NCI-H2171 (cell line): ENCODE data around the gene MANEAL.

Experiments used
- DNase-seq: peaks from one replicate; lab custom pipeline; 2025; lab: John Stamatoyannopoulos, UW

The MANEAL gene

DNA sequence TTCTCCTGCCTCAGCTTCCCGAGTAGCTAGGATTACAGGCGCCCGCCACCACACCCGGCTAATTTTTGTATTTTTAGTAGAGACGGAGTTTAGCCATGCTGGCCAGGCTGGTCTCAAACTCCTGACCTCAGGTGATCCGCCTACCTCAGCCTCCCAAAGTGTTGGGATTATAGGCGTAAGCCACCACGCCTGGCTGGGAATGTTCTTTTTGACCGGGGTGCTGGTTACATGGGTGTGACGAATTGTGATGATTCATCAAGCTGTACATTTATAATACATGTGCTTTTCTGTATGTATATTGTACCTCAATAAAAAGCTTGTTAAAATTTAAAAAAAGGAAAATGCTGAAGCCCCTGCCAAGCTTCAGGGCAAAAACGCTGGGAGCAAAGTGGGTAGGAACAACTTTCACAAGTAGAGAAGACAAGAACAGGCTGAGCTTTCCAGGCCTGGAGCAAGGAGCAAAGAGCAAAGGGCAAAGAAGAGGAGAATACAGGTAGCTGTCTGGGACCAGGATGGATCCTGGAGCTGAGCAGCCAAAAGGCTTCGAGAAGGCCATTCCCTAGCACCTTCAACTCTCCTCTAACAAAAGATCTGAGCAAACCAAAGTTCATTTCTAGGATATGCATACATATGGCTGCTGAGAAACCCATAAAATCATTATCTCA is 34.9 kb downstream of the MANEAL start:
- DNase-seq: no peak

DNA sequence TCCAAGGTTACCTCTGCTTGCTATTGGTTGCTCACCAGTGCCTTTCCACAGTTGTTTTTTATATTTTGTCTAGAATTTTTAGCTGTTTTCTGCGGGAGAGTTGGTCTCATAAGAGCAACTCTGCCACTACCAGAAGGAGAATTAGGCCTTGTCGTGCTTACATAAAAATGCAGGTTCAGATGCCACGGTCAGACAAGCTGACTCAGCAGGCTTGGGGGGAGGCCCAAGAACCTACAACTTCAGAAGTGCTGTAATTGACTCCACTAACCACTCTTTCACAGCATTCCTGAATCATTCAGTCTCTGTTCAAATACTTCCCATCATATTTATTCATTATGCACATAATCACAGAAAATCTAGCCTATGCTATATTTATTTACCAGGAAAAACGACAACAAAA is 37.5 kb downstream of the MANEAL start:
- no peak for DNase-seq

DNA sequence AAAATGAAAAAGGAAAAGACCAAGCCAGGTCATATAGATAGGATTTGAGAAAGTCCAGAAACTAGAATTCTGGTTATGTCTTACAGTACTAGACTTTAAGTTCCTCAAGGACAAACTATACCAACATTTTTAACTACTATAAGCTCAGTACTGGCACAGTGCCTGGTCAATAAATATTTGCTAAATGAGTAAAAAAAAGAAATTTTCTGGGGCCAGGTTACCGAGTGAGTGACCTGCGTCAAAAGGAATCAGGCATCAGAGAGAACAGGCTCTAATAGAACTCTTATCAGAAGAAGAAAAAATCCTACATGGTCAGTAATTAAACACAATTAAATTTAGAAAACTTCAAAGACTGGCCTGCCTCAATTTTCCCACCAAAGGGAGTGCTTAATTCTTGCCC is 38.2 kb downstream of the MANEAL start:
- DNase-seq: no peak

DNA sequence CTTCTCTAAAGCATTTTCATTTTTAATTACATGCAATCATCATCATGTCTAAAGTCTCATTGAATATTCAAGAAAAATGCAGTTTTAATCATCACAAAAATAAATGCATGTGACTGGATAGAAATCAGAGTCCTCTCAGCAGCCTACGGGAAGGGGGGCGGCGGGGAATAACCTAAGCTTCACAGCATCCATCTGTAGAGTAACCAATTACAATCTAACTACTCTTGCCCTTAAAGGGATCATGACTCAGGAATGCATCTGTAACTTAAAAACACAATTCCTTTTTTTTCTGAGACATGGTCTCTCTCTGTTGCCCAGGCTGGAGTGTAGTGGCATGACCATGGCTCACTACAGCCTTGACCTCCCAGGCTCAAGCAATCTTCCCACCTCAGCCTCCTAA is 43.1 kb downstream of the MANEAL start:
- DNase-seq: no peak

DNA sequence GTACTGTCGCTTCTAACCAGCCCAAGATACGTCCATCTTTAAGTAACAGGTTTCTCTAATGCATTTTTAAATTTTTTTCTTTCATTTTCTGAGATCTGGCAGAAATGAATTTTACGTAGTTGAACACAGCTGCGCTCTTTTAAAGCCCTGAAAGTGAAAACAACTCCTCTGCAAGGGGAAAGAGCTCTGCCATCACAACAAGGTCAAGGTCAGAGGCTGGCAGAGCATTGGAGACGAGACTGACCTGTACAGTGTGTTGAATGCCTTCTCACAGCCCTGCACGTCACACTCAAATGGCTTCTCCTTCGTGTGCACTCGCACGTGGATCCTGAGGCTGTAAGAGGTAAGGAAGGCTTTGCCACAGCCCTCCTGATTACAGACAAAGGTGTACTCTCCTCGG is 46.0 kb downstream of the MANEAL start:
- no peak for DNase-seq

DNA sequence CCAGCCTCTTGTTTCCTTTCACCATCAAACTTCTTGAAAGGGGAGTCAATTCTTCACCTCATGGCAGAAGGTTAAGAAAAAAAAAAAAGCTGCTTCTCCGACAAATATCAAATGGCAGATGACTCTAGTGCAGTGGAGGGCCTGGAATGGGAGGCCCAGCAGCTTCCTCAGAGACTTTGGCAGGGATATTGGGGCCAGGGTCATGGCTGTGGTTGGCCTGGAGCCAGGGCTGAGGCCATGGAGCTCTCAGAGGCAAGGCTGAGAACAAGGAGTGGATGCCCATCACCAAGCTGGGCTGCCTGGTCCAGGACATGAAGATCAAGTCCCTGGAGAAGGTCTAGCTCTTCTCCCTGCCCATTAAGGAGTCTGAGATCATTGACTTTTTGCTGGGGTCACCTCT is 47.1 kb downstream of the MANEAL start:
- no peak for DNase-seq

DNA sequence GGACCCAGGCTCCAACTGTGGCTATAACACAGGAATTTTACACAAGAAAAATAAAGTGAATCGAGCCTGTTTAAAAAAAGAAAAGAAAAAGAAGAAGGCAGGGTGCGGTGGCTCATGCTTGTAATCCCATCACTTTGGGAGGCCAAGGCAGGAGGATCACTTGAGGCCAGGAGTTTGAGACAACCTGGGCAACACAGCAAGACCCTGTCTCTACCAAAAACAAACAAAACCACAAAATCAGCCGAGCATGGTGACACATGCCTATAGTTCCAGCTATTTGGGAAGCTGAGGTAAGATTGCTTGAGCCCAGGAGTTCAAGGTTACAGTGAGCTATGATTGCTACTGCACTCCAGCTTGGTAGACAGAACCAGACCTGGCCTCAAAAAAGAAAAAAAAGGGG is 48.0 kb downstream of the MANEAL start:
- no peak for DNase-seq

DNA sequence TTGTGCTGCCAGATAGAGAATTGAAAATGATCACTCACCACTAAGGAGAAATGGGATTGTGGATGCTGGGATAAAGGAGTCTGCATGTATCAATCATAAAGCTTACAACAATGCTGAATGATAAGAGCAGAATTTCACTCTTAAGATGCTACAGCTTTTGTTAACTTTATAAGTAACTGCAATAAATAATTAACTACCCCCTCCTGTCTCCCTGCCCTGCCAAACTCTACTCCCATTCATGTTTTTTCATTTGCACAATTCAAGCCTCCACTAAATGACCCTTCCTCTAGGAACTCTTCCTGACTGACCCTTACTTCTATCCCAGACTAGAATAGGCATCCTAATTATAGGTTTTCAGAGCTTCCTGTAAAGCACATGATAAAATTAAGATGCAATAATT is 50.9 kb downstream of the MANEAL start:
- DNase-seq: no peak

DNA sequence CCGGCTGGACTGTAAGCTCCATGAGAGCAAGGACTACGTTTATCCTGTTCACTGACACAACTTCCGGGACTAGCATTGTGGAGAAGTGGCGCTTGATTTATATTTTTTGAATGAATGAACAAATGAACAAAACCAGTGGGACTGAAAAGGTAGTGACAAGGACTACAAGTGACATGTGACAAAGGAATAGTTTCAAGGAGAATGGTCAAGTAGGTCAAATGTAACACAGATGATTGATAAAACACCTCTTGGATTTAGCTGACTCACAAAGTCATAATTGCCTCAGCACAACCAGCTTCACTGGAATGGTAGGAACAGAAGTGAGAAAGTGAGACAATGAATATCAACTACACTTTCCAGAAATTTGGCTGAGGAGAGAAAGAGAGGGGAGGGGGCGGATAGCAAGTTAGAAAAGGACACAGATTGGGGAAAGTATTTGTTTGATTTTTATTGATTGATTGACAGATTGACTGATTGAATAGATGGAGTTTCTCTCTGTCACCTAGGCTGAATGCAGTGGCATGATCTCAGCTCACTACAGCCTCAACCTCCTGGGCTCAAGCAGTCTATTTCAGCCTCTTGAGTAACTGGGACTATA is 51.5 kb downstream of the MANEAL start:
- no peak for DNase-seq

DNA sequence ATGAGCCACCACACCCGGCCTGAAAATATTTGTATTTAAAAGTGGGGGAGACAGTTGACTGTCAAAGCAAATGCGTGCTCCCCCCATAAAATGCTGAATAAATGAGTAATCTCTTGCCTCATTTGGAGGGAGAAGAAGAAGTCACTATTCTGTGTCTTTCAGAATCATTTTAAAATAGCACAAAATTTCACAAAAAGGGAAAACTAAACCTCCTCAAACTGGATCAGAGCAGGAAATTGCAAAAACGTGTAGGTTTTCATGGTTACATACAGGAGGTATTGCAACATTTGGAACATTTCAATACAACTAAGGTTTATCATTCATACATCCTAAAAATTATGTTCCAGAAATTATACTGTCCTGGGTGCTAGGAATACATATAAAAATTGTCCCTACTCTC is 52.1 kb downstream of the MANEAL start:
- no peak for DNase-seq

DNA sequence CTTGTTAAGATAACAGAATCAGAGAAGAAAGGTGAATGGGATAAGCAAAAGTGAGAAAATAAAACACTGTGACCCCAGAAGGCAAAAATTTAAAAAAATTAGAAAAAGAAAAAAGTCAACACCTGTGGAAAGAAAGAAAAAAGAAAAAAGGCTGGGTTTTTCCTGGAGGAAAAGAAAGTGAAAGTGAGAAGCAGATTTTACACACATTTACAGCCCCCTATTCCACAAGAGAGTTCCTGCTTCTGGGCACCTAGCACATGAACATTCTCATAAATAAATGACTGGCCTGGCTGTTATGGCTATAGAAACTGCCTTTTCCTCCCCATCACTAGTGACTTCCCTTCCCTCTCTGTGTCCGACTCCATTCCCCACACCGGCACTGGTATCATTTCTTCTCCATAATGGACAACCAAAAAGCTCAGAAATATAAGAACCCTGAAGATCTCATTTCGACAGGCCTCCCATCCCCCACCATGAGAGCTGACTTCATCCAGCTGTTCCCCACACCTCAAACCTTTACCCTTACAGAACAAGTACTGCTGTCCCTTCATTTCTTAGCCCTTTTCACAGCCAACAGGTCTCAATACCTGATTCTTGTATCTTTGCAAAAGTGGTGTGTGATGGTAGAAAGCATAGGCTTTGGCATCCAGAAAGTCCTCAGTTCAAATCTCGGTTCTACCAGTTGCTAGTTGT is 53.1 kb downstream of the MANEAL start:
- no peak for DNase-seq

DNA sequence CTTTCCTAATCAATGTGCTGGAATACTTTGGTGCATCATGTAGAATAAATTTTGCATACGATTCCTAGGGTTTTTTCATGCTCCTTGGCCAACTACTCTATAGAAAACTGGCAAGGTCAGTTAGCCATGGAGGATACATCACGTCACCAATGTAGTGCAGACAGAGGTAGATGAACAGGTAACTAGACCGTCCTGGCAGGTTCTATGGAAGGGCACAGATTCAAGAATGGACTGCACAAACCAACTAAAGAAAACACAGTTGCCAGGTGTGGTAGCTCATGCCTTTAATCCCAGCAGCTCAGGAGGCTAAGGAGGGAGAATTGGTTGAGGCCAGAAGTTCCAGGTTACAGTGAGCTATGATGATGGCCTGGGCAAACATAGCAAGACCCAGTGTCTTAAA is 55.8 kb downstream of the MANEAL start:
- DNase-seq: no peak

DNA sequence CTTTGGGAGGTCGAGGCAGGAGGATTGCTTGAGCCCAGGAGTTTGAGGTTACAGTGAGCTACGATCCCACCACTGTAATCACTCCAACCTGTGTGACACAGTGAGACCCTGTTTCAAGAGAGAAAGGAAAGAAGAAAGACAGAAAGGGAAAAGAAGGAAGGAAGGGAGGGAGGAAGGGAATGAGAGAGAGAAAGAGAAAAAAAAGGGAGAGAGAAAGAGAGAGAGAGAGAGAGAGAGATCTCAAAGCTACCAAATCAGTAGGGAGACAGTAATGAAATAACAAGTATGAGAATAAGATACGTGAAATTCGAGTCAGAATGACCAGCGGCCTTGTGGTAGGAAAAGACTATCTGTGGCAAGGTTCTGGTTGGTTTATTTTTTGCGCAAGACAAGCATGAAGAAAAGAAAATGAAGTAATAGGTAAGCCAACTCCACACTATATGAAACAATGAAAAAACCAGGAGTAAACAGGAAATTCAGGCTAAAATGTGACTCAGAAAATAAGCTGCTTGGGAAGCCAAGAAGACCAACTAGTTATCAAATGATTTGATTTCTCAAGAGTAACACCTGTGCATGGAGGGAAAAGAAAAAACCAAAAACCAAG is 56.8 kb downstream of the MANEAL start:
- no peak for DNase-seq
